HTERT RPE-1 (cell line): ENCODE results near the gene HACD2.
"Not testable (repeated sequence)": the region's sequence is repeated elsewhere in the genome, so short reads cannot be mapped to it uniquely, and the experiment has no call there.

ENCODE experiments used
- in situ Hi-C: fragments of 300-500 bp; cut with MboI; formaldehyde crosslinking; loops from 4 replicates; pipeline ENCODE4 v1.14.3; 2020; ENCODE audit warnings: low sequenced_read_pairs

HACD2 gene

GRCh38 chr3:123487063-123487462 lies 97.8 kb downstream of the HACD2 start:
- in situ Hi-C loops, result not testable (repeated sequence)

GRCh38 chr3:123486460-123486859 lies 98.4 kb downstream of the HACD2 start:
- in situ Hi-C loops, result no loop called here

GRCh38 chr3:123485551-123485950 lies 99.3 kb downstream of the HACD2 start:
- in situ Hi-C loops, result no loop called here

GRCh38 chr3:123483146-123483545 lies 101.7 kb downstream of the HACD2 start:
- in situ Hi-C loops, result no loop called here

GRCh38 chr3:123481722-123482457 lies 103.0 kb downstream of the HACD2 start:
- in situ Hi-C loops, result no loop called here

- in situ Hi-C loops, result no loop called here
Observed at GRCh38 chr3:123481071-123481470, 103.8 kb downstream of the HACD2 start.

- in situ Hi-C loops, result no loop called here
Observed at GRCh38 chr3:123480428-123480827, 104.4 kb downstream of the HACD2 start.

GRCh38 chr3:123479891-123480290 lies 105.0 kb downstream of the HACD2 start:
- in situ Hi-C loops, result no loop called here

- in situ Hi-C loops, result no loop called here
Observed at GRCh38 chr3:123478314-123478713, 106.5 kb downstream of the HACD2 start.

GRCh38 chr3:123476967-123477750 lies 107.7 kb downstream of the HACD2 start:
- in situ Hi-C loops, result no loop called here

GRCh38 chr3:123475786-123476185 lies 109.1 kb downstream of the HACD2 start:
- in situ Hi-C loops, result no loop called here

- in situ Hi-C loops, result no loop called here
Observed at GRCh38 chr3:123471106-123471505, 113.7 kb downstream of the HACD2 start.

GRCh38 chr3:123469323-123469995 lies 115.4 kb downstream of the HACD2 start:
- in situ Hi-C loops, result no loop called here

GRCh38 chr3:123467046-123467445 lies 117.8 kb downstream of the HACD2 start:
- in situ Hi-C loops, result no loop called here

- in situ Hi-C loops, result no loop called here
Observed at GRCh38 chr3:123464211-123464610, 120.6 kb downstream of the HACD2 start.

- in situ Hi-C loops, result no loop called here
Observed at GRCh38 chr3:123459862-123460261, 125.0 kb downstream of the HACD2 start.

- in situ Hi-C loops, result no loop called here
Observed at GRCh38 chr3:123458255-123458654, 126.6 kb downstream of the HACD2 start.

GRCh38 chr3:123457841-123458240 lies 127.0 kb downstream of the HACD2 start:
- in situ Hi-C loops, result no loop called here

GRCh38 chr3:123453675-123454074 lies 131.2 kb downstream of the HACD2 start:
- in situ Hi-C loops, result no loop called here

GRCh38 chr3:123451186-123451585 lies 133.7 kb downstream of the HACD2 start:
- in situ Hi-C loops, result no loop called here

- in situ Hi-C loops, result no loop called here
Observed at GRCh38 chr3:123449997-123450604, 134.8 kb downstream of the HACD2 start.
